ENCODE data around the gene DMRT1.

Gene DMRT1

DNA sequence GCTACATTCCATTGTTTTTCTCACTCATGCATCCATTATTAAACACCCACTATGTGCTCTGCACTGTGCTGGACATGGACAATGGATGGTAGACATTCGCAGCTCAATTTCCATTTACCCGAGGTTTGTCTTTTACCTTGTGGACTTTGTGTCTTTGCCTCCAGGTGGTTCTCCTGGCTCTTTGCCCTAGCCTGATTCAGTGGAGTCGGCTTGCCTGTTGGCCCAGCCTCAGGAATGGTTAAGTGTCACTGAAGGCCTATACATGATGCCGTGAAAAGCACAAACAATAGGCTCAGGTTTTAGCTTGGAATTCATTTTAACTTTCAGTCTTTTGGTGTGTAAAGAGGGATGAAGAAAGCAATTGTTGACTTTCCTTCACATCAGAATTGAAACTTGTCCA, 118.4 kb downstream of the DMRT1 start:
- no peak for ATAC-seq (ENCODE audit: low read depth)
- Mint-ChIP-seq H3K27me3 (peaks cover 20% of the 10 kb centered on the region), H3K27ac (no peak overlapping the region)

GRCh38 chr9:962023-962422, 120.5 kb downstream of the DMRT1 start:
- Mint-ChIP-seq H3K36me3 (no peaks in the 10 kb centered on the region), H3K9me3 (no peaks in the 10 kb centered on the region), H3K4me1 (no peaks in the 10 kb centered on the region), H3K27me3 (peaks cover 26% of the 10 kb centered on the region), H3K4me3 (no peak overlapping the region), H3K27ac (no peak overlapping the region)
- ATAC-seq (ENCODE audit: low read depth): no peak
- DNase-seq (ENCODE audit: low spot score in 2 of 2): no peak

More for the DNA sequence above, 118.4 kb downstream of the DMRT1 start:
- Mint-ChIP-seq H3K4me1 (no peaks in the 10 kb centered on the region), H3K36me3 (no peaks in the 10 kb centered on the region), H3K9me3 (no peaks in the 10 kb centered on the region), H3K4me3 (no peak overlapping the region)
- DNase-seq (ENCODE audit: low spot score in 2 of 2): no peak

GRCh38 chr9:965497-965896, 124.0 kb downstream of the DMRT1 start:
- H3K27ac Mint-ChIP-seq: no peak overlapping the region
- H3K9me3 Mint-ChIP-seq: no peaks in the 10 kb centered on the region
- DNase-seq (ENCODE audit: low spot score in 2 of 2) (no peak), ATAC-seq (ENCODE audit: low read depth) (no peak)
- peaks cover 39% of the 10 kb centered on the region for H3K27me3 Mint-ChIP-seq
- peaks cover 2% of the 10 kb centered on the region for H3K4me1 Mint-ChIP-seq
- H3K4me3 Mint-ChIP-seq: no peak overlapping the region
- no peaks in the 10 kb centered on the region for H3K36me3 Mint-ChIP-seq

- no peaks in the 10 kb centered on the region for H3K36me3 Mint-ChIP-seq
- no peak for ATAC-seq (ENCODE audit: low read depth)
- DNase-seq (ENCODE audit: low spot score in 2 of 2): no peak
- H3K9me3 Mint-ChIP-seq: no peaks in the 10 kb centered on the region
- H3K4me3 Mint-ChIP-seq: no peak overlapping the region
- H3K27me3 Mint-ChIP-seq: peaks cover 30% of the 10 kb centered on the region
- peaks cover 2% of the 10 kb centered on the region for H3K4me1 Mint-ChIP-seq
- H3K27ac Mint-ChIP-seq: no peak overlapping the region
Measured at GRCh38 chr9:966870-967269, 125.4 kb downstream of the DMRT1 start.

DNA sequence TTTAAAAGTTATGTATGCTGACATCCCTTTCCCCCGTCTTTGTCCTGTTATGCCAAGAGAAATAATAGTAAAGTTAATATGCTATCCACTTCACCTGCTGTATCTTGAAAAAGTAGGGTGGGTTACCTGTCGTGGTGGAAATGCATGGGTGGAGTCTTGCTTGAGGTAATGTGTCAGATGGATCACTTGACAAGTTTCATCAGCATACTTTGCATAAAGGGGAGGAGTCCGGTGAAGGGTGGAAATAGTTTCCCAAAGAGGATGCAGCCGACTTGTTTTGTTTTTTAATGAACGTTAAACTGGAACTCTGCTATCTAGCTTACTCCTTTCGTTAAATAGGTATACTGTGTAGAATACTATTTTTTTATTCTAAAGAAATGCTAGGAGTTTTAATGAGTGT, 125.9 kb downstream of the DMRT1 start:
- Mint-ChIP-seq H3K4me3 (no peak overlapping the region), H3K9me3 (no peaks in the 10 kb centered on the region), H3K36me3 (no peaks in the 10 kb centered on the region), H3K27me3 (peaks cover 26% of the 10 kb centered on the region), H3K27ac (no peak overlapping the region), H3K4me1 (peaks cover 2% of the 10 kb centered on the region)
- ATAC-seq (ENCODE audit: low read depth) (no peak), DNase-seq (ENCODE audit: low spot score in 2 of 2) (no peak)

- ATAC-seq (ENCODE audit: low read depth) (no peak), DNase-seq (ENCODE audit: low spot score in 2 of 2) (no peak)
- no peak overlapping the region for H3K4me3 Mint-ChIP-seq
- peaks cover 25% of the 10 kb centered on the region for H3K27me3 Mint-ChIP-seq
- H3K9me3 Mint-ChIP-seq: no peaks in the 10 kb centered on the region
- H3K36me3 Mint-ChIP-seq: no peaks in the 10 kb centered on the region
- H3K4me1 Mint-ChIP-seq: peaks cover 2% of the 10 kb centered on the region
- H3K27ac Mint-ChIP-seq: no peak overlapping the region
Measured at GRCh38 chr9:967903-968641, 126.6 kb downstream of the DMRT1 start.

DNA sequence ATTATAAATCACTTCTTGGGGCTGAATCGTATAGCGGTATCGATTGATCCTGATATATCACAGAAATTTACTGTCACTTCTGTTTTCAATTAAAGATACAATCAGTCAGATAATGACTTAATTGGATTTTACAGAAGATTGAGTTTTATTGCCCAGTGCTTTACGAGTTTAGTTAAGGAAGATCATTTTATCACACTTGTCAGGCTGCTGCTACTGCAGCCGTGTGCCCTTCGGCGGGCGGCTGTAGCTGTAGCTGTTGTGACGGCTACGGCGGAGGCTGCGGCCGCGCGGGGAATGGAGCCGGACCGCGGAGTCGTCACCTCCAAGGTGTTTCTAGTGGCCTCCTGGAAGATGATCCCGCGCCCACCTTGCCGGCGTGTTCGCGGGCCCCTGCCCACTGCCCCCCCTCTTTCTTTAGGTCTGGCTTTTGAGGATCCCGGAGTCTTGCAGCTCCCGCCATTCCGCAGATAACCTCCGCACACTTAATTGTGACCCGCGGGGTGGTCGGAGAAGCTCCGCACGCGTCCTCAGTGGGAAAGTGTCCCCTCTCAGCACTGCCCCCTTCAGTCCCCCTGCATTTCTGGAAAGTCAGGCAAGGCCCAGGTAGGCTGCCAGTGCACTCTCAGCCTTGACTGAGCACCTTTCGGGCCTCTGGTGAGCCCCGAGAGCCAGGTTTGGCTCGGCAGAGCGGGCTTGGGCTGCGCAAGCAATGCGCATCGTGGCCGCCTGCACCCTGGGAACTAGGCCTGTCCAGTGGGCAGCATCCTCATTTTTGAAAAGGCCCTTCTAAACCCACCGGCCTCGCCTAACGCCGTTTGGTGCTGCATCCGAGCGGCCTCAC, 128.0 kb downstream of the DMRT1 start:
- ATAC-seq (ENCODE audit: low read depth) (no peak), DNase-seq (ENCODE audit: low spot score in 2 of 2) (no peak)
- no peaks in the 10 kb centered on the region for H3K36me3 Mint-ChIP-seq
- peaks cover 2% of the 10 kb centered on the region for H3K4me1 Mint-ChIP-seq
- no peaks in the 10 kb centered on the region for H3K9me3 Mint-ChIP-seq
- H3K4me3 Mint-ChIP-seq: no peak overlapping the region
- H3K27me3 Mint-ChIP-seq: peaks cover 33% of the 10 kb centered on the region
- H3K27ac Mint-ChIP-seq: no peak overlapping the region

DNA sequence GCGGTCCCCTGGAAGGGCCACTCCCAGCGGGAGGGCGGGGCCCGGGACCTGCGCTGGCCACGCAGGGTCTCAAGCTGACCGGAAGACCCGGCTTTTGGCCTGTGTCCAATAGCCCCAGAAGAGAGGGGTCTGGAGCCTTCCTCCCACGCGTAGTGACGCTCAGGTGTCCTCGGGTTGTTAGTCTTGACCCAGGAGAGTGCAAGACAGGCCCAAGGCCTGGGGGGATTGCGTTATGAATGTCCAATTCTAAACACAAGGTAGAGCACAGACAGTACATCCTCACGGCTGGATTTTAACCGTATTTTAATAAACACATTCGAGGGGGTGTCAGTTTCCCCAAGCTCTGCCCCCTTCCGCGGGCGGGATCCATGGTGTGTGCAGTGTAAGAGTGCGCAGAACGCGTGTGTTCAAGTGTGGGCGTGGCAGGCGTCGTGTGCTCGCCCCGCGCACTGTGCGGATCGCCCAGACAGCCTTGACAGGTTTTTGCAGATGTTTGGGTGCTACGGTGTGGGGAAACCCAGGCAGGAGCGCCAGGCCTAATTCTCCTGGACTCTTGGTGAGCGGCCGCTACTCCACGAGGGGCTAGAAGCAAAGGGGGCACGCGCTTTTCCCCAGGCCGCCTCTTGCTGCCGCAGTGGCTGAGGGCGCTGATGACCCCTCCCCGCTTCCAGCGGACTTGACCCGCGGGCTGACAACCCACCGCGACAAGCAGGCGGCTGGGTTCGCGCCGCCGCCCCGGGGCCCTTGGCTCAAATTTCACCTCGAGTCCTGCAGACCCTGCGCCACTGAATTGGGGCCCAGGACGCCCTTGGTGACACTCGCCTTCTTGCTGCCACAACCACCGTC, 128.9 kb downstream of the DMRT1 start:
- no peak for DNase-seq (ENCODE audit: low spot score in 2 of 2)
- Mint-ChIP-seq H3K9me3 (no peaks in the 10 kb centered on the region), H3K27ac (no peak overlapping the region), H3K4me3 (no peak overlapping the region), H3K27me3 (peaks cover 36% of the 10 kb centered on the region), H3K4me1 (peaks cover 2% of the 10 kb centered on the region), H3K36me3 (no peaks in the 10 kb centered on the region)
- ATAC-seq (ENCODE audit: low read depth): no peak

GRCh38 chr9:971901-972500, 130.5 kb downstream of the DMRT1 start:
- Mint-ChIP-seq H3K4me3 (no peak overlapping the region), H3K9me3 (no peaks in the 10 kb centered on the region), H3K27ac (no peak overlapping the region), H3K36me3 (no peaks in the 10 kb centered on the region), H3K4me1 (peaks cover 2% of the 10 kb centered on the region), H3K27me3 (peaks cover 34% of the 10 kb centered on the region)
- ATAC-seq (ENCODE audit: low read depth) (no peak), DNase-seq (ENCODE audit: low spot score in 2 of 2) (no peak)

DNA sequence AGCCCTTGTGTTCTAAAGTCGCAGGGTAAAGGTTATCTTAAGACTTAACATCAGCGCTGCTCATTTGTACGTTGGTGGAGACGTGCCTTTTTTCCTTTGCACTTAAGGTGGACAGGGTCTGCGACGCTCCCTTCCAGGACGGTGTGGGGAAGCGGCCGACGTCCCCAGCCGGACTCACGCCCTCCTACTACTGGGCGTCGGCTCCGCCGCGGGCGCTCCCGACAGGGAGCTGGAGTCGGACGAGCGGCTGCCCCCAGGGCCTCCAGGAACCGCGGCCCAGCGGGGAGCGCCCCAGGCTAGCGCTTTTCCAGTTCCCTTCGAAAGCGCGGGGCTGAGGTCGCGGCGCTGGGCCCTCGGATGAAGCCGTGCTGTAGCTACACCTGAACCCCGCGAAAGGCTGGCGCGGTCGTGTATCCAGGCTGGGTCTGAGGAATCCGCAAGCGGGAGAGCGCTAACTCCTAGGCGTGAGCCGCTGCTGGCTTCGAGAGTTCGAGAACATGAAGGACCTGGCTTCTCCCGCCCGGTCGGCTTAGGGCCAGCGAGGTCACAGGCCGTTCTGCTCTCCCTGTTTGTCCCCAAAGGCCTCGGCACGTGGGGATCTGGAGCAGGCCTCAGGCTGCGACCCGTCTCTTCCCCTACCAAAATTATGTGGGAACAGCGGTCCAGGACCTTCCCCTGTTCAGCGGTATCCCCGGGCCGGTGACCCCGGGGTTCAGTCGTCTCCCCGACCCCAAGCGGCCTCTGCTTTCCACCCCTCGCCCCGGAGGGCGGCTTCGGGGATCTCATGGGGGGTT, 131.2 kb downstream of the DMRT1 start:
- no peak for ATAC-seq (ENCODE audit: low read depth)
- H3K9me3 Mint-ChIP-seq: no peaks in the 10 kb centered on the region
- no peak overlapping the region for H3K27ac Mint-ChIP-seq
- no peak for DNase-seq (ENCODE audit: low spot score in 2 of 2)
- H3K36me3 Mint-ChIP-seq: no peaks in the 10 kb centered on the region
- peaks cover 2% of the 10 kb centered on the region for H3K4me1 Mint-ChIP-seq
- no peak overlapping the region for H3K4me3 Mint-ChIP-seq
- H3K27me3 Mint-ChIP-seq: peaks cover 30% of the 10 kb centered on the region

- ATAC-seq (ENCODE audit: low read depth) (no peak), DNase-seq (ENCODE audit: low spot score in 2 of 2) (no peak)
- no peak overlapping the region for H3K4me3 Mint-ChIP-seq
- peaks cover 32% of the 10 kb centered on the region for H3K27me3 Mint-ChIP-seq
- H3K36me3 Mint-ChIP-seq: no peaks in the 10 kb centered on the region
- H3K4me1 Mint-ChIP-seq: no peaks in the 10 kb centered on the region
- H3K27ac Mint-ChIP-seq: peak overlapping the region; percentile 48
- no peaks in the 10 kb centered on the region for H3K9me3 Mint-ChIP-seq
Measured at GRCh38 chr9:973295-973834, 131.9 kb downstream of the DMRT1 start.

DNA sequence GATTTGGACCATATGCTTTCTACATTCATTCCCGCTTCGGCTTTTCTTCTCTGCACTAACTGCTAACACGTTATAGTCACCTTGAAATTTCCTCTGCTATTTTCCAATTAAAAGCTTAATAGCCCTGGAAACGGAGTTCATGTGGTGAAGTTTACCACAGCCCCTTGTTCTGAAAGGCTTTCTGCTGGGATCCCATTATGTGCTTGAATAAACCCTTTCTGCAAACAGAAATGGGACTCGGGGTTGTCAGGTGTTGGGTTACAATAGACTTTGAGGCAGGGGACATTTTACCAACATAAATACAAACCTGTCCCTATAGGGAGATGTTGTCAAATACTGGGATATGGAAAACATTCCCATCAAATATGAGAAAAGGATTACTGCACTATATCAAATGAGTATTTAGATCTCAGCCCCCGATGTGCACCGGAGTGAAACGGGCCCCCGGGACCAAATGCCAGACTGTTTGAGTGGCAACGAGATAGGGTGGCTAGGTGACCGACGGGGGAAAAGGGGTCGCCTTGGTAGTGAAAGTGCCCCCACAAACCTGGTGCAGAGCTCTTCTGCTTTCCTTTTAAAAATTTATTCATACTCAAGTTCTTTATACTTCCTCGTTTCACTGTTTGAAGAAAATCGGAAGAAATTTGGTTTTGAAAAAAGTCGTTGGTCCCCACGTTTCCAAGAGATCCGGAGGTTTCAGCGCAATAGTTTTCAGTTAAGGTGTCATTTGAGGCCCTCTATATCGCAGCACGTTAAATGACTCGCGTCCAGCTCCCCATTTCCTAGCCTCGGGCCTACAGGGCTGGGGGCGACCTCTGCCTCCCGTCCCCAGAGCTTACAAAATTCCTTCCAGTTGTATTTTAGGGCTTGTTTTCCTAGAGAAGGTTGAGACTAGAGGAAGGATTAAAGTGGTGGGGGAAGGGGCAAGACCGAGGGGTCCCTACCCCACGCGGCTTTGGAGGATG, 132.8 kb downstream of the DMRT1 start:
- Mint-ChIP-seq H3K9me3 (no peaks in the 10 kb centered on the region), H3K27me3 (peaks cover 34% of the 10 kb centered on the region), H3K4me1 (no peaks in the 10 kb centered on the region), H3K4me3 (no peak overlapping the region), H3K27ac (peak overlapping the region; percentile 48), H3K36me3 (no peaks in the 10 kb centered on the region)
- ATAC-seq (ENCODE audit: low read depth) (no peak), DNase-seq (ENCODE audit: low spot score in 2 of 2) (no peak)
